Fibroblast of pulmonary artery (primary cell): ENCODE results near the gene GJD3.
"Not testable (repeated sequence)": the region's sequence is repeated elsewhere in the genome, so short reads cannot be mapped to it uniquely, and the experiment has no call there.

Experiments used
- DNase-seq: peaks from one replicate; pipeline ENCODE4 v3.0.0-alpha.2; 2010; ENCODE audit warnings: low read depth
- H3K4me3 ChIP-seq: replicated peaks from 2 replicates; pipeline ENCODE4 v1.5.1; 2011; ENCODE audit warnings: low read depth, mild to moderate bottlenecking, control low read depth, low read length, moderate library complexity
- CTCF ChIP-seq: IDR thresholded peaks from 2 replicates; pipeline ENCODE4 v1.5.1; 2011; ENCODE audit warnings: mild to moderate bottlenecking, control low read depth, low read length, inconsistent platforms; ENCODE audit errors: missing control alignments

Gene GJD3

GRCh38 chr17:40402668-40403067 is 38.1 kb upstream of the GJD3 start:
- no peak overlapping the region for H3K4me3 ChIP-seq
- DNase-seq: no peak
- no peak for TF ChIP-seq CTCF

GRCh38 chr17:40399185-40399584 is 34.6 kb upstream of the GJD3 start:
- peak; percentile 80 for DNase-seq
- peak; percentile 59 for TF ChIP-seq CTCF
- no peak overlapping the region for H3K4me3 ChIP-seq

DNA sequence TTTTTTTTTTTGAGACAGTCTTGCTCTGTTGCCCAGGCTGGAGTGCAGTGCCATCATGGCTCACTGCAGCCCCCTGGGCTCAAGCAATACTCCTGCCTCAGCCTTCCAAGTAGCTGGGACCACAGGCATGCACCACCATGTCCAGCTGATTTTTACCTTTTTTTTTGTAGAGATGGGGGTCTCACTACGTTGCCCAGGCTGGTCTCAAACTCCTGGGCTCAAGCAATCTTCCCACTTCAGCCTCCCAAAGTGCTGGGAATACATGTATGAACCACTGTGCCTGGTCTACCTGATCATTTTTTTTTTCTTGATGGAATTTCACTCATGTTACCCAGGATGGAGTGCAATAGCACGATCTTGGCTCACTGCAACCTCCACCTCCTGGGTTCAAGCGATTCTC is 22.0 kb upstream of the GJD3 start:
- not testable (repeated sequence) for DNase-seq, H3K4me3 ChIP-seq

DNA sequence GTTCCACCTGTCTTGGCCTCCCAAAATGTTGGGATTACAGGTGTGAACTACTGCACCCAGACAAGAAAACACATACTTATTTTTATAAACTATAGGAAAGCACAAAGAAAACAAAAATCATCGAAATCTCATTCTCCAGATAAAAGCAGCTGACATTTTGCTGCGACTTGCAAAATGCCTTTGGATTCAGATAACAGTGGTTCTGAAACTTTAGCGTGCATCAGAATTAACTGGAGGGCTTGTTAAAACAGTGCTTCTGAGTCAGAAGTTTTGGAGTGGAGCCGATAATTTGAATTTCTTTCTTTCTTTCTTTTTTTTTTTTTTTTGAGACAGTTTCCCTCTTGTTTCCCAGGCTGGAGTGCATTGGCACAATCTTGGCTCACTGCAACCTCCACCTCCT is 17.7 kb upstream of the GJD3 start:
- no peak overlapping the region for H3K4me3 ChIP-seq
- no peak for TF ChIP-seq CTCF
- no peak for DNase-seq

DNA sequence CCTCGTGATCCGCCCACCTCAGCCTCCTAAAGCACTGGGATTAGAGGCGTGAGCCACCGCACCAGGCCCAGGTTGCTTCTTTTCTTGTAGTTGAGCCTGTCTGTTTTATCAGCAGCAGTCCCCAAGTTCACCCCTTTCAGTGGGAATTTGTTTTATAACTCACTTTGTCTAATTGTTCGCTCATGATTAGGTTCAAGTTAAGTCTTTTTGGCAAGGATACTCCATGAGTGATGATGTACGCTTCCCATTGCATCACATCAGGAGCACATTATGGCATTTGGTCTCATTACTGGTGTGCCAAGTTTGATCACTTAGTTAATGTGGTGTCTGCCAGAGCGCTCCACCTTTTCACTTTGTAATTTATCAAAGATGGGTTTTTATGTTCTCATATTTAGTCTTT is 14.4 kb upstream of the GJD3 start:
- no peak overlapping the region for H3K4me3 ChIP-seq
- no peak for DNase-seq
- TF ChIP-seq CTCF: no peak

DNA sequence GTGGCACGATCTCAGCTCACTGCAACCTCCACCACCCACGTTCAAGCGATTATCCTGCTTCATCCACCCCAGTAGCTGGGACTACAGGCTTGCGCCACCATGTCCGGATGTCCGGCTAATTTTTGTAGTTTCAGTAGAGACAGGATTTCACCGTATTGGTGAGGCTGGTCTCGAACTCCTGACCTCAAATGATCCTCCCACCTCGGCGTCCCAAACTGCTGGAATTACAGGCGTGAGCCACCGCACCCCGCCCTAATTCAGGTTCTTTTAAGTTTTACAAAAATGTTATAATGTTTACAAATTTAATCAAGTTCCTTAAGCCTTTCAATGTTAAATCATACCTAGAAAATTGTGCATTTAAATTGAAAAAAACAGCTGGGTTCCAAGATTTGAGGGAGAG is 13.3 kb upstream of the GJD3 start:
- DNase-seq: no peak
- TF ChIP-seq CTCF: no peak
- no peak overlapping the region for H3K4me3 ChIP-seq

DNA sequence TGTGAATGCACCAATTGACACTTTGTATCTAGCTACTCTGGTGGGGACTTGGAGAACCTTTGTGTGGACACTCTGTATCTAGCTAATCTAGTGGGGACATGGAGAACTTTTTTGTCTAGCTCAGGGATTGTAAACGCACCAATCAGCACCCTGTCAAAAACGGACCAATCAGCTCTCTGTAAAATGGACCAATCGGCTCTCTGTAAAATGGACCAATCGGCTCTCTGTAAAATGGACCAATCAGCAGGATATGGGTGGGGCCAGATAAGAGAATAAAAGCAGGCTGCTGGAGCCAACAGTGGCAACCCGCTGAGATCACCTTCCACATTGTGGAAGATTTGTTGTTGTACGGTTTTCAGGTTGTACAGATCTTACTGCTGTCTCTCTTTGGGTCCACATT is 12.0 kb upstream of the GJD3 start:
- DNase-seq, H3K4me3 ChIP-seq: not testable (repeated sequence)

DNA sequence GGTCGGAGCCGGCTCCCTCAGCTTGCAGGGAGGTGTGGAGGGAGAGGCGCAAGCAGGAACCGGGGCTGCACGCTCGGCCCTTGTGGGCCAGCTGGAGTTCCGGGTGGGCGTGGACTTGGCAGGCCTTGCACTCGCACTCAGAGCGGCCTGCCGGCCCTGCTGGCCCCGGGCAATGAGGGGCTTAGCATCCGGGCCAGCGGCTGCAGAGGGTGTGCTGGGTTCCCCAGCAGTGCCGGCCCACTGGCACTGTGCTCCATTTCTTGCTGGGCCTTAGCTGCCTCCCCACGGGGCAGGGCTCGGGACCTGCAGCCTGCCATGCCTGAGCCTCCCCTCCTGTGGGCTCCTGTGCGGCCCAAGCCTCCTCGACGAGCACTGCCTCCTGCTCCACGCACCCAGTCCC is 11.2 kb upstream of the GJD3 start:
- DNase-seq, H3K4me3 ChIP-seq: not testable (repeated sequence)

- no peak overlapping the region for H3K4me3 ChIP-seq
- DNase-seq: no peak
- no peak for TF ChIP-seq CTCF
Measured at GRCh38 chr17:40374821-40375498, 10.4 kb upstream of the GJD3 start.
